Stimulated activated CD8-positive, alpha-beta memory T cell treated with anti-CD3 and anti-CD28 coated beads, Interleukin-7, amount 100 ng/mL, for 4 hours (primary cell): ENCODE data around the gene FLT1.

ENCODE experiments used
- DNase-seq, 2 donors: peaks; one replicate each; pipeline ENCODE4 v3.0.0-alpha.2; 2020; ENCODE audit warnings: low read depth in 2 of 2

Gene FLT1

DNA sequence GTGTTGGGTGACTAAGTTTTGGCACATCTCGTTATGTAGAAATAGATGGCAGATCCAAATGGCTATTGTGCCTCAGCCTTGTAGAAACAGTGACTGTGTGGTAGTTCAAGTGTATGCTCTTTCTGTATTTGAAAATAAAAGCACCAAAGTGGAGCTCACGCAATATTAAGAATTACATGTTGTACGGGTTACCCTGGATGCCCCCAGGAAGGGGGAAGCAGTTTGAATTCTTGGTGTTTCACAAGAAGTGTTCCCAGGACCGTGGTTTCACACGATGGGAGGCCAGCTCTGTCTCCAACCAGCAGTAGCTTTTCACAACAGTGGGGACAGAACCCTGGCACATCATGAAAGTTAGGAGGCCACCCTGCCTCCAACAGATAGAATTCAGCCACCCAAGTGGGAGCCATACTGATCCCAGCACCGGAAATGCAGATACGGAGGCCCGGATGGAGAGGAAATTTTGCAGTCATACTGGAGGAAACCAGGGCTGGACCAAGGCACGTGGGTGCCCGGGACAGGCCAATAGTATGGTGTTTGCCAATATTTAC lies 8.9 kb downstream of the FLT1 start:
- no peak for DNase-seq

DNA sequence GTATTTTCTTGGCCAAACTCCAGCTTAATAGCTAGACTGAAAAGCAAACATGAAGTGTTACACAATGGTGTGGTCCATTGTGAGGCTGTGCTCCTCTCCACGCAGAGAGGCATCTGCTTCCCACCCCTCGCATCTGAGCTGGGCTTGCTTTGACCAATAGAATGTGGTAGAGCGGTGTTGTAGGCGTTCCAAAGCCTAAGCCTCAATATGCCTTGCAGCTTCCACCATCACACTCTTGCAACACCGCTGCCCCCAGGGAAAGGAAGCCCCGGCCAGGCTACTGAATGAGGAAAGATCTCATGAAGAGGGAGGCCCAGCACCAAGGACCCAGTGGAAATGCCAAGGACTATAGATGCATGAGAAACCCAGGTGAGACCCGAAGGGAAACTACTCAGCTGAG lies 9.4 kb downstream of the FLT1 start:
- no peak for DNase-seq

DNA sequence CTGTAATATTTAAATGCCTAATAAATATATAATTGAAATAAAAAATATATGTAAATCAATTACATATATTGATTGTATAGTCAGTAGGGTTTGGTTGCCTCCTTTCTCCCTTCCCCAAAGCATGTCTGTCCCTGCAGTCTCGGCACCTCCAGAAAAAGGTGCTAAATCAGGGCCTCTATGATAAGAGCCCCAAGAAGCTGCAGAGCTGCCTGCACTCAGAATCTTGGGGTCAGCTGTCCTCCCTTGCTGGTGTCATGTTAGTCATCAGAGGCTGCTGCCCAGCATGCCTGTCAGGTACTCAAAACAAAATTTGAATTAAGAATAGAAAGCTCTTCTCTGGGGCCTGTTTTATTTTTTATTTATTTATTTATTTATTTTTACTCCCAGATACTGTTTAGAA lies 9.8 kb downstream of the FLT1 start:
- DNase-seq = no peak

DNA sequence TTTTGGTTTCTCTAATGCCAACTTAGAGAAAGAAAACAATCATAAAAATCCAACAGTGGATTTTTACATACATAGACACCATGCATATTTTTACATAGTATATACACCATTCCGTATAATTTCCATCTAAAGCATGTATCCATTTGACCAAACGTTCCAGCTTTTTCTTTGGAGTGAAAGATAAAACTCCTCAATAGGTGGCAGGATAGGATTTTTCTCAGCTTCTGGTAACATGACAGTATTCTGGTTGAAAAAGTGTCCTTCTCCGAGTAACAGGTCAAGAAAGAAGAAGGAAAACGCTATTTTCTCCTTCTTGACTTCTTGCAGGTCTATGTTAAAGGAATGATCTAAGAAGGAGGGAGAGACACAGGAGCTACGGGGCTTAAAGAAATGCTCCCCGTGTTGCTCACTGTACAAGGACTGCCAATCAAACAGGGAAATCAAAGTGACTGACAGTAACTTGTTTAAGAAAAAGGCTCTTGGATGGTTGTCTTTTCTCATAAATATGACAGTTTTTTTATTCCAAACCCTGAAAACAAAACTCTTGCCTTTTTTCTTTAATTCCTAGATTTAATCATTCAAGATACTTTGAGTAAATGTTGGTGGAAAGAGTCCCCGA lies 11.5 kb downstream of the FLT1 start:
- DNase-seq = no peak

DNA sequence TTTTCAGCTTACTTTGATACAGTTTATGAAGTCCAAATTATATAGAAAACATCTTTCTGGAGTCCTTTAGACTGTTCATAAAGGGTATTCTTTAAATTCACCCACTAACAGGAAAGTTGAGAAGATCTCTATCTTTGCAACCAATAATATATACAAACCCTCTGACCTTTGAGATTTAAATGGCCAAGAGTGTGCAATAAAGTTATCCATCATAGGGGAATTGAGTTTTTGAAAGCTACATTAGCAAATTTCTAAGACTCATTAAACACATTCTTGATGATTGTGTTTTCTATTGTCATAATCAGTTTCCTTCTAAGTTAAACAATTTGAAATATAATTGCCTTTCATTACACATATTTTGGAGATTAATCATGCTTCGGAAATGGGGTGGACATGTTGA lies 15.9 kb downstream of the FLT1 start:
- DNase-seq = no peak

DNA sequence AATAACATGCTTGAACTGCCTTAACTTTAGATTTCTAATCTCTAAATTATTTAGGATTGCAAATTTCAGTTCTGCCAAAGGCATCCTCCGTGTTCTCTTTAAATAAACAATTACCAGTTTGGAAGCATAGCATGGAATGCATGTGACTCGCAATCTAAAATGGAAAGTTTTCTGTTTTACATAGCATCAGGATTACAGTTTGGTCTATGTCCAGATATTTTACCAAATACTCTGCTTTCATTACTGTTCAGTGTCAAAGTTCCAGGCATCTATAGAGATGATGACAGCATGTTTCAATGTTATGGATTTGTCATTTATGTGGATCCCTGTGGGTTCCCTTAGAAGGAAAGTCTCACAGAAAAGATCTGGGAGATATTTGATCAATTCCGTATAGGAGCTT lies 16.8 kb downstream of the FLT1 start:
- DNase-seq = no peak

DNA sequence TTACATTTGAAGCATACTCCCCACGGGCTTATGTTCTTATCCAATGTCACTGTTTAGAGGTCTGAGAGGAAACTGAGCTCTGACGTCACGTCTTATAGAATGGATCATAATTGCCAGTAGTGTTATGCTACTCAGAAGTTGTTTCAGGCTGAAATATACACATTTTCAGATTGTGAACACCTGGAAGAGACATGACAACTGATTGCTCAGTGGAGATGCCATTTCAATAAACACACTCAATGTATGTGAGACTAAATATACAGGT lies 17.3 kb downstream of the FLT1 start:
- no peak for DNase-seq

DNA sequence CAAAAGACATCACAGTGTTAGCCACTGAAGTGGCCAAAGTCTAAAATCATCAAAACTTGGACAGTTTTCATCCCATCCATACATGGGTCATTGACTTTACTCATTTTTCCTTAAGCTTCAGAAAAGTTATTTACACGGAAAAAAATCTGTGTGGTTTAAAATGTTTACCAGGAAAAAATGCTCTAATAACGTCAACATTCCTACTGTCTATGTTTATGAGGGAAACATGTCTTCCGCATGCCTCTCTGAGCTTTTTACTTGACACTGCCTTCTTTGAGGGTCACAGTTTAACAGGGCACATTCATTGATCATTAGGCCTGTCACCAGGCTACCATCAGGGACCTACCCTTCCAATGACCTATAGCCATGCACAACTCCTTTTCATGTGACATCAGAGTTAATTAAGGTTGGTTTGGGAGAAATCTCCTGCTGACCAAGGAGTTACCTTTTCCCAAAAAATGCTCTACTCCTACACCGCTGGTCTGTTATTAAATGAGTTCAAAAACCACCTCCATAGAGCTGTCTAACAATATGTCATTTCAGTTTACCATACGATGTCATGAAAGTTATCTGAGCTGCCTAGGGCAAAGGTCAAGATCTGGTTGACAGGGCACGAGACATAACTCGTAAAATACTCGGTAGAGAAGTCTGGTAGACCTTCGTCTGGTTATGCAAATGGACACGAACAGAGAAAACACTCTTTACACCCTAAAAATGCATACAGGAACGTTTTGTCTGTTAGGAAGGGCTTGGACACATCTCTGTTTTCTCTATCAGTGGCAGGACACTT lies 17.8 kb downstream of the FLT1 start:
- DNase-seq = no peak

DNA sequence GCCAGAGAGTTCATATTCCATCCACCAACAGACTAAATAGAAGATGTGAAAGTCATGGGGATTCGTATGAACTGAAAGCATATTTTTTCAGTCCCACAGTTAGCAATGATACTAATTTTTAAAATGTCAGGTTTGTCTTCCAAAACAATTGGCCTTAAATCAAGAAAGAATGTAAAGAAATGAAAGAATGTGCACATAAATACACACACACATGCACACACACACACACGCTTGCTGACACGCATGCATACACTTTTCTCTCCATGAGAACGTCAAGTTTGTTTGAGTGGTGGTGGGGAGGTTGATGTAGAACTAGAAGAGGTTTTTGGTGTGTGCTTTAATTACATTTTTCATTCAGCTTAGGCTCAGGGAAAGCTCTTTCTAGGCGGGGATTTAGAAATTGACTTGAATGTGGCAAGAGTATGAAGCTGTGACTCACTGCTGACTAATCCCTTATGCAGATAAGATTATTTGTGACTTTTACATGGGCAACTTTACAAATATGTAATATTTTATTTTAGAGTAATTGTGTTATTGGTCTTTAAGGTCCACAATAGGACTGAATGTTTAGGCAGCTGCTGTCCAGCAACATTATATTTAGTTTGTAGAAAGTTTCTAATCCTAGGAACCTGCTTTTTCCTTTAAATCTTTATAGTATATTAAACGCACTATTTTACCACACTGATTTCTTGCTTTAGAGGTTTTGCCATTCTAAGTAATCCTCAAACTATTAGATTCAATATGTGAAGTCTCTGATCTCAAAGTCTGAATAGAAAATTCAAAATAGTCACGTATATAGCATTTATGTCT lies 18.8 kb downstream of the FLT1 start:
- no peak for DNase-seq

DNA sequence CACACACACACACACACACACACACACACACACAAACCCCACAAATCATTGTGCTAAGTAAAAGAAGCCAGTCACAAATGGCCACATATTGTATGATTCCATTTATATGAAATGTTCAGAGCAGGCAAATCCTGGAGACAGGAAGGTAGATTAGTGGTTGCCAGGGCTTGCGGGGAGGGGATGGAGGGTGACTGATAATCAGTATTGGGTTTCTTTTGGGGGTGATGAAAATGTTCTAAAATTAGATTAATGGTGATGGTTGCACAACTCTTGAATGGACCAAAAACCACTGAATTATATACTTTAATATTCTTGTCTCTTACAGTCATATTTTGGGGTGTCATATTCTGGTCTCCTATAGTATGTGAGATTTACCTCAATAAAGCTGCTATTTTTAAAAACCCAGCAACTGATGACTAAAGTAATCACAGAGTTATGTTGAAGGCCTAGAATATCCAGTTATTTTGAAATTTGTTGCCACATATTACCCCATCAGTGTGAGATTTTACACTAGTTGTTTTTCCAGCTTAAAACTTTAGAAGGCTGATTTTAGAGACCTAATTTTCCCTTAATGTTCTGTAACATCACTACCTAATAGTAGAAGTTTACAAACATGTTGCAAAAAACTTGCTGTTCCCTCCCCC lies 20.3 kb downstream of the FLT1 start:
- no peak for DNase-seq

DNA sequence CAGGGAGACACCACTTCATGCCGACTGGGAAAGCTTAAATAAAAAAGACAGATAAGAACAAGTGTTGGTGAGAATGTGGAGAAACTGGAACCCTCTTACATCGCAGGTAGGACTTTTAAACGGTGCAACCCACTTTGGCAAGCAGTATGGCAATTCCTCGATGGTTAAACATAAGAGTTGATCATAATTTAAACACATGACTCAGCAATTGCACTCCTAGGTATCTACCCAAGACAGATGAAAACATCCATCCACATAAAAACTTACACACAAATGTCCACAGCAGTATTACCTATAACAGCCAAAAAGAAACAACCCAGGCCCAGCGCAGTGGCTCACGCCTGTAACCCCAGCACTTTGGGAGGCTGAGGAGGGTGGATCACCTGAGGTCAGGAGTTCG lies 21.9 kb downstream of the FLT1 start:
- no peak for DNase-seq

DNA sequence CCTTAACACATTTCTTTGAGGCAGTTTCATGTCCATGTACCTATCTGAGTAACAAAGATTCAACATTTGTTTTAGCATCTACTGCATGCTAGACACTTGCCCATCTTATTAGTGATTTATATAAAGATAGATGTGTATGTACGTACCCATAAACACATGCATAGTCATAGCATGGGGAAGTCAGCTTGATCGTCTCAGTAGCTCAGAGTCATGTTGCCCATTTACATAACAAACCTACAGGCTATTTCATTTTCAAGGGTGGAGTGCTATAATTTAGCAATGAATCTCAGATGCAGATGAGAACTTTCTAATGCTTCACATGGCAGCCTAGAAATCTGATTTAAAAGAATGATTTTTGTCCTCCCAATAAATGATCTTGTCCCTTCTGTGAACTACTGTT lies 23.5 kb downstream of the FLT1 start:
- no peak for DNase-seq

DNA sequence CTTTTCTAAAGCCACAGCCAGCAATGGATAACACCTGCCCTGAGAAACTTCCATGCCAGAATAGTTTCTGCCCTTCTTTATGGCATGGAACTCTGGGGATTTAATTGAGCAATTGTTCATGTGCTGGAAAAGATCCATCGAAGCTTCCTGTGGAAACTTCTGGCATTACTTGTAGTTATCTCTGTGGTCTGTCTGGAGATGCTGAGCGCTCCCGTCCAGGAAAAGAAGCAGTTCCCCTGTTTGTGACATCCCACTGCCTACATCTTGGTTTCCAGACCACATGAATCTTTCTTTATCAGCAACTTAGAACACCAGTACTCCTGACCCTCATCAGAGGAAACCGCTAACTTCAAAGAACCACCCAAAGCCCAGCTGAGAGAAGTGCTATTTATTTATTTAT lies 24.6 kb downstream of the FLT1 start:
- no peak for DNase-seq

DNA sequence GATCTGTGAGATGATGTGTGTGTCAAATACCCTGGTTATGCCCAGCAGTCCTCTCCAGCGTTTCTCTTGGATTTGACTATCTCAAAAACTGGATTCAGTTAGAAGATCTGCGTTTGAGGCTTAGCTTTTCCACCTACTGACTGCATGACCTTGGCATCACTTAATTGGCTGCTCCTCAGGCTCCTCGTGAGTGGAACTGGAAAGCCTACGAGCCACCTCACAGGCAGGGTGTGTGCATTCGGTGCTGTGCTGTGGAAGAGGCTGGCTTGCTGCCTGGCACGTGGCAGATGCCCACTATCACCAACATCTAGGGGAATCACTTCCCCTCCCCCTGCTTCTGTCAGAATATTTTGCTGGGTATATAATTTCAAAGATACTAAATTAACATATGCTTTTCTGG lies 25.6 kb downstream of the FLT1 start:
- DNase-seq = no peak

DNA sequence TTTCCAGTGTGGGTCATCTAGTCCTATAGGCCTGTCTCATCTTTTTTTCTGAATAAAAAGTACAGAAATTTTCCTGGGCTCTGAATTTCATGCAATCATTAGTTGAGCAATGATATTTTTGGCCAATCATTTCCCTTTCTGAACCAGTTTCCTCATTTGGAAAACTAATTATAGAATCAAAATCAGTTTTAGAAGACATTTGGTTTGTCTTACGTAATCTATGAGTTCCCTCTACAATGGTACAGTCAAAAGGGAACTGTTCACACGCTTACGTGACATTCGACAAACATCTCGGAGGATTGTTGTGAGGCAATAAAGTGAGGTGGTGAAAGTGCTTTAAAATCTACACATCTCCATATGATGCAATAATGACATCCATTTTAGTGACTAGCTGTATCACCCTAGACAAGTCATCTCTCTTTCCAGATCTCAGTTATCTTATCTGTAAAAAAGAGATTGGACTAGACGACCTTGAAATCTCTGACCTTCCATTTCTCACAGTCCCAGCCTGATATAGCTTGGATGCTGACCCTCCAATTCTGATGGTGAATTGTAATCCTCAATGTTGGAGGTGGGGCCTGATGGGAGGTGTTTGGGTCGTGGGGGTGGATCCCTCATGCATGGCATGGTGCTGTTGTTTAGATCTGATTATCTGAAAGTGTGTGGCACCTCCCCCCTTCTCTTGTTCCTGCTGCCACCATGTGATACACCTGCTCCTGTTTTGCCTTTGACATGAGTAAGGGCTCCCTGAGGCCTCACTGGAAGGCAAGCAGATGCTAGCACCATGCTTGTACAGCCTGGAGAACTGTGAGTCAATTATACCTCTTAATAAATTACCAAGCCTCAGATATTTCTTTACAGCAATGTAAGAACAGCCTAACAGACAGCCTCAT lies 26.7 kb downstream of the FLT1 start:
- DNase-seq = no peak

DNA sequence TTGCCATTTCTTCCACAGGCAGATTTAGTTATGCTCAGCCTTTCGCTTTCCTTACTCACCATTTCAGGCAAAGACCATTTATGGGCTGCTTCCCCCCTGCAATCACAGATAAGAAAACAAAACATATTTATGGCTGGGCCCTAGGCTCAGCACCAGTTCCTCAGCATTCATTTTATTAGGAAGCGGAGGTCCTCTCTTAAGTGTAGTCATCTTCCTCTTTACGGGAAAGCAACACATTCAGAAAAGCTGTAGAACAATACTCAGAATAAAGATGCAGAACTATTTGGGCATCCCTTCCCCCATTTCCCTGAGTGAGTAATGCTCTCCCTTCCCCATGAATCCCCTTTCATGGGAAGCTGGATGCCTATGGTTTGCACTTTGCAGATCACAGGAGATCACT lies 27.9 kb downstream of the FLT1 start:
- no peak for DNase-seq

DNA sequence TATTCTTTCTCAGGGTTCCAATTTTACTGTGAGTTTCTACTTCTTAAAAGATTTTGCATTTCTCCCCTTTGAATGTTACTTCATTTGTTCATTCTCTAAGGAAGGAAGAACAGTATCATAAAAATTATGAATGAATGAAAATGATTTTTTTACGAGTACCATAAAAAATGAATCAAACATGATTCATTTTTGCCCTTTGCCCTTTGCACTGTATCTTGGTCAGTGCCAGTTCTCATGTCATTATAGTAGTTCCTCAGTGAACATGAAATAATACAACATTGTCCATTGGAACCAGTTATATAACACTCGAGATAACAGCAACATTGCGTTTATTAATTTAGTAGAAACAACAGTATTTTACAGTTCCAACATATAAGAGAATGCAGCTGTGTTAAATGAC lies 28.8 kb downstream of the FLT1 start:
- no peak for DNase-seq

DNA sequence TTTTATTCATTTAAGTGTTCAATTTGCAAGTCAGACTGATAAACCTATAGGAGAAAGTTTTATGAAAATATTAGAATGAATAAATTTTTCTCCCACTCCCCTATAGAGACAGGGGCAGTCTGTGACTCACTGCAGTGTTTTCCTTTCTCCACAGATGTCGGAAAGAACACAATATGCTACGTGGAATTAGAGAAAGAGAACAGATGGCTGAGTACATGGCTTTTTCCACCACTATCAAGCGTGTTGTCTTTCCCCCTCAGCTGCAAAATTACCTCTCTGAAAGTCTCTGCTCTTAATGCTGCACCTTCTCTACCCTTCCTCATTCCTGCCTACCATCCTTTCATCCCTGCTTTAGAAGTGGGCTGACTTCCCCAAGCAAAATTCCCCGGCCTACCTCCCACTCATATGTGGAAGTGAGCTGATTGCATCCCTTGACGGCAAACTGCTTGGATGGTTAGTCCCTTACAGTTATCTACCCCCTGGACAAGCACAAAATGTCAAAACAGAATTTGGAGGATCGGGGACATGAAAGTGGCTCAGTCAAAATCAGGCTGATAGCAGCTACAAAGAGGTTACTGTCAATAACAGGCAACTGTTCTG lies 30.0 kb downstream of the FLT1 start:
- no peak for DNase-seq

DNA sequence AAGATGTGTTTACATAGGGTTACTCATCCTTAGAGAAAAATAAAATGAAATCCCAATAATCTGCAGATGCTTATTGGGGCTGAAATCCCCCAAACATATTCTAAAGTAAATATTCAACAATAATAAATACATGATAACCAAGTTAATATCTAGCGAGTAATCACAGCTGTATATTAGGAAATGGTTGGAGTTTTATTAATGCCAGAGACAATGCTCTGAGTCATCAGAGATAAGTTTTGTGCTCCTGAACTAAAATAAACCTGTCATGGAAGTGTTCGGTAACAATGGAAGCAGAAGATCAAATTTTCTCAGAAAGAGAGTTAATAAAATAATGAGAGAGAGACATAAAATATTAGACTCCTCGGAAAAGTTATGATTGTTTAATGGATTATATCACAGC lies 31.4 kb downstream of the FLT1 start:
- no peak for DNase-seq

DNA sequence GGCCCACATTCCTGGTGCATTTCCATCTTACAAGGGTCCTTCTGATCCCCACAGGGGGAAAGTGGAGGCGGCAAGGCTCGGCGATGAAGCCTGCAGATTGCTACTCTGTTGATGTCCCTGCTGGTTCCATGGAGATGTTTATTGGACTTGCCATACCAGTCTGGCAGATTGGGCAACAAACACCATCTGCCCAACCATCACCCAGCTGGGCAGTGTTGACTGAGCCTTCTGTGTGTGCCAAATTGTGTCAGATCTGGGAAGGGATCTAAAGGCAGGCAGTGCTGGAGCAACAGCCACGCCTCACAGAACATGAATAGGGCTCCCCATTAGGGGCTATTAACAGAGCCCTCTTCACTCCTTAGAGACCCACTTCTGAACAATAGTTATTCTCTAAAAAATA lies 35.0 kb downstream of the FLT1 start:
- DNase-seq = no peak

DNA sequence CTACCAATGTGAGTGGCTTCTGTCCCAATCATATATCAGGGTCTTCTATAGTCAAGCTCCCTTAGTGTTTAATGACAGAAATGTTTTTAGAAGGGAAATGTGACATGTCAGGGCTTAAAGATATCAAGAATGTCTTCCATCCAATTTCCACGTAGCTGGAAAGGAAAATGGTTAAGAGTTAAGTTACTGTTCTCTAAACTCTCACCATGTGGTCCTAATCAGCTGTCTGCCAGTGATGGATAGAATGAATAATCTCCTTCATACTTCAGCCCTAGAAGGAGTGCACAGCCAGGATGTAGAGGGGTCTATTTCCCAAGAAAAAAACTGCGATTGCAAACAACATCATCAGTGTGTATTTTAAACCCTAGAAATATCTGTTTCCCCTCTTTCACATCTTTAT lies 36.3 kb downstream of the FLT1 start:
- no peak for DNase-seq
